GM12878 (cell line): ENCODE measurements around the gene PRDM4. TPM values are rescaled to one million over a fixed set of nuclear protein-coding genes. Genes with fewer than 3 reads are reported as not detected.

Source experiments
- ATAC-seq: fragments of 200-7000 bp; cut with Tn5 transposase; 3 replicates; pipeline ENCODE4 v1.9.1; 2020; ENCODE audit warnings: mild to moderate bottlenecking, moderate library complexity
- BruUV-seq: library from RNA; stranded (reverse); fragments of 400-500 nt; replicated peaks from 2 replicates; lab custom pipeline; 2021; lab: Mats Ljungman, UMichigan
- CTCF ChIA-PET: fragments of 300-600 bp; sonication (Branson Sonifier 250); formaldehyde crosslinking; extraction: SDS; loops from one replicate; lab custom pipeline; 2021; ENCODE audit warnings: inconsistent platforms; lab: Yijun Ruan, JAX
- POLR2A ChIA-PET: fragments of 350-600 bp; formaldehyde crosslinking; extraction: SDS; loops from one replicate; lab custom pipeline; 2021; ENCODE audit warnings: inconsistent platforms; lab: Charles Lee
- RAD21 ChIA-PET: fragments of 300-600 bp; sonication (Branson Sonifier 250); formaldehyde crosslinking; loops from one replicate; lab custom pipeline; 2023; ENCODE audit warnings: antibody characterized with exemption; ENCODE audit not compliant: unreplicated experiment; lab: Charles Lee
- SMC1A ChIA-PET: fragments of 300-600 bp; sonication (Branson Sonifier 250); formaldehyde crosslinking; loops from one replicate; lab custom pipeline; 2023; ENCODE audit not compliant: unreplicated experiment, uncharacterized antibody; lab: Charles Lee
- DNase-seq: peaks from one replicate; pipeline ENCODE4 v3.0.0-alpha.2; 2011; ENCODE audit warnings: low read depth, low spot score
- FAIRE-seq: peaks from 3 replicates; lab custom pipeline; 2011; peaks lifted over from hg19 to GRCh38; lab: Jason Lieb, UNC
- H2AFZ ChIP-seq: 2 replicates; pipeline ENCODE4 v1.6.0; 2011; ENCODE audit warnings: low read depth, low read length, control low read depth; ENCODE audit not compliant: control insufficient read depth
- H3K27ac ChIP-seq: 2 replicates; pipeline ENCODE4 v1.5.1; 2011; ENCODE audit warnings: control low read depth; ENCODE audit not compliant: control insufficient read depth, insufficient read depth
- H3K27me3 ChIP-seq, 2 experiments: replicated peaks in 1 of 2; 2 replicates each; pipeline versions ENCODE4 v1.6.0 to v1.6.1; 2011; ENCODE audit warnings: low read length in 1 of 2; ENCODE audit not compliant: control insufficient read depth in 2 of 2, insufficient read depth in 2 of 2
- H3K36me3 ChIP-seq, 2 experiments: 2 replicates each; pipeline ENCODE4 v1.5.1; 2011; ENCODE audit warnings: low read length in 1 of 2; ENCODE audit not compliant: control insufficient read depth in 2 of 2, insufficient read depth in 2 of 2
- H3K4me1 ChIP-seq: 2 replicates; pipeline ENCODE4 v1.6.1; 2011; ENCODE audit warnings: mild to moderate bottlenecking, low read length, moderate library complexity, mixed read lengths; ENCODE audit not compliant: control insufficient read depth, insufficient read depth
- H3K4me2 ChIP-seq: 2 replicates; pipeline ENCODE4 v1.6.0; 2011; ENCODE audit warnings: control low read depth; ENCODE audit not compliant: control insufficient read depth, insufficient read depth
- H3K4me3 ChIP-seq: fragments of 200-600 bp; sonication (generic); 2 replicates; pipeline ENCODE4 v1.5.1; 2016
- H3K79me2 ChIP-seq: 2 replicates; pipeline ENCODE4 v1.6.0; 2011; ENCODE audit warnings: low read length; ENCODE audit not compliant: control insufficient read depth, insufficient read depth
- H3K9ac ChIP-seq: 2 replicates; pipeline ENCODE4 v1.8.0; 2011; ENCODE audit warnings: low read length, control low read depth, mixed read lengths; ENCODE audit not compliant: control insufficient read depth, insufficient read depth
- H3K9me3 ChIP-seq: replicated peaks from 3 replicates; pipeline ENCODE4 v1.5.1; 2011; ENCODE audit warnings: mild to moderate bottlenecking, low read length; ENCODE audit not compliant: control insufficient read depth, insufficient read depth
- H4K20me1 ChIP-seq: 2 replicates; pipeline ENCODE4 v1.6.0; 2011; ENCODE audit not compliant: control insufficient read depth, insufficient read depth
- ASH2L ChIP-seq: fragments of 300-600, 200-600 bp; sonication (generic); IDR thresholded peaks from 2 replicates; pipeline ENCODE4 v1.6.1; 2017; ENCODE audit warnings: low read depth, mild to moderate bottlenecking, borderline replicate concordance
- BCL3 ChIP-seq: IDR thresholded peaks from 2 replicates; pipeline ENCODE4 v1.6.1; 2011; ENCODE audit warnings: borderline replicate concordance, low read depth, mild to moderate bottlenecking, moderate library complexity, low read length; ENCODE audit not compliant: insufficient read depth, poor library complexity, severe bottlenecking
- E4F1 ChIP-seq: fragments of 450-650 bp; IDR thresholded peaks from 2 replicates; pipeline ENCODE4 v1.6.1; 2018; ENCODE audit warnings: borderline replicate concordance, mild to moderate bottlenecking; ENCODE audit not compliant: partially characterized antibody
- ETV6 ChIP-seq, 2 experiments: fragments of 450-650 bp in 1 of 2; IDR thresholded peaks in 1 of 2; conservative IDR thresholded peaks in 1 of 2; 2 replicates each; pipeline ENCODE4 v1.6.1; 2014; ENCODE audit warnings: antibody characterized with exemption in 1 of 2, borderline replicate concordance in 1 of 2, low read depth in 1 of 2, mild to moderate bottlenecking in 1 of 2, moderate library complexity in 1 of 2
- GATAD2B ChIP-seq: fragments of 450-650 bp; conservative IDR thresholded peaks from 2 replicates; pipeline ENCODE4 v1.6.1; 2017; ENCODE audit warnings: low read depth, mild to moderate bottlenecking, moderate library complexity
- IRF3 ChIP-seq: fragments of 450-650 bp; IDR thresholded peaks from 2 replicates; pipeline ENCODE4 v1.6.1; 2014; ENCODE audit warnings: mild to moderate bottlenecking
- KDM1A ChIP-seq: fragments of 200-600 bp; sonication (generic); IDR thresholded peaks from 2 replicates; pipeline ENCODE4 v1.6.1; 2016; ENCODE audit warnings: borderline replicate concordance
- NBN ChIP-seq: fragments of 450-650 bp; IDR thresholded peaks from 2 replicates; pipeline ENCODE4 v1.6.1; 2016
- NFXL1 ChIP-seq: fragments of 450-650 bp; IDR thresholded peaks from 2 replicates; pipeline ENCODE4 v1.6.1; 2017; ENCODE audit warnings: antibody characterized with exemption, mild to moderate bottlenecking, borderline replicate concordance
- POLR2AphosphoS2 ChIP-seq: IDR thresholded peaks from 2 replicates; pipeline ENCODE4 v1.6.1; 2011; ENCODE audit warnings: low read depth, mild to moderate bottlenecking, low read length, improper control_type of control experiment, moderate library complexity
- SIN3A ChIP-seq: IDR thresholded peaks from 2 replicates; pipeline ENCODE4 v1.6.1; 2012; ENCODE audit warnings: low read depth, low read length, improper control_type of control experiment
- SIX5 ChIP-seq: IDR thresholded peaks from 2 replicates; pipeline ENCODE4 v1.6.1; 2011; ENCODE audit warnings: mild to moderate bottlenecking, low read depth, low read length, moderate library complexity; ENCODE audit not compliant: severe bottlenecking
- TAF1 ChIP-seq: IDR thresholded peaks from 2 replicates; pipeline ENCODE4 v1.6.1; 2011; ENCODE audit warnings: mild to moderate bottlenecking, low read depth, low read length, borderline replicate concordance
- ZBTB40 ChIP-seq: fragments of 450-650 bp; IDR thresholded peaks from 2 replicates; pipeline ENCODE4 v1.6.1; 2016; ENCODE audit warnings: mild to moderate bottlenecking, moderate library complexity, borderline replicate concordance
- WGBS: methylation state at CpG from one replicate; pipeline ENCODE4 v1.1.6; 2016; ENCODE audit warnings: low lambda C conversion rate; ENCODE audit not compliant: insufficient replicate concordance, insufficient coverage; ENCODE audit errors: missing lambda C conversion rate; 5-methylcytosine and 5-hydroxymethylcytosine counted together
- in situ Hi-C: fragments of 300-500 bp; cut with MboI; formaldehyde crosslinking; loops from 9 replicates; pipeline ENCODE4 v1.14.3; 2018; ENCODE audit warnings: mixed read lengths
- intact Hi-C: fragments of 100-400 bp; cut with micrococcal nuclease; formaldehyde crosslinking; loops from one replicate; pipeline ENCODE4 v1.14.2; 2022; ENCODE audit not compliant: unreplicated experiment
- polyA plus RNA-seq, 11 experiments: library from polyadenylated mRNA; depleted of rRNA in 4 of 11; unstranded in 6 of 11; stranded (reverse) in 5 of 11; fragments of >200 nt; fragmentation: Nextera tagmentation in 4 of 11; fragmentation: Illumina TruSeq in 1 of 11; extraction: Ambion mirVana in 4 of 11; extraction: Trizol in 1 of 11; gene quantifications; 1 replicate in 1 of 11; 2 replicates in 10 of 11; pipeline versions ENCODE4 v1.2.1 to v1.2.3, GENCODE V29; 2011 to 2016; ENCODE audit warnings: inconsistent platforms in 2 of 11, missing spikeins in 2 of 11, low read depth in 1 of 11
- total RNA-seq, 4 experiments: library from RNA; depleted of rRNA in 3 of 4; stranded (reverse); fragments of >200 nt in 3 of 4; fragmentation: Illumina TruSeq in 1 of 4; extraction: Trizol in 1 of 4; gene quantifications; 2 replicates each; pipeline versions ENCODE4 v1.2.1 to v1.2.3, GENCODE V29; 2013 to 2021

PRDM4 gene
- total and polyA plus RNA-seq, 10 of the 15 experiments (the other 5 are each of a cell fraction or from before 2014, with no cell fraction given) = 5.1 to 22.2 (median 15.0) TPM

- no peak overlapping the region for H3K4me2 ChIP-seq
- intact Hi-C loops = no loop called here
- DNase-seq (no peak), ATAC-seq (no peak), FAIRE-seq (no peak)
- no peak overlapping the region for H3K4me3 ChIP-seq
- no peaks in the 10 kb centered on the region for H4K20me1 ChIP-seq
- no peaks in the 10 kb centered on the region for H3K4me1 ChIP-seq
- WGBS = 31% methylated on average over 3 of the region's 3 CpGs
- no peaks in the 10 kb centered on the region for H3K9me3 ChIP-seq
- no peaks in the 10 kb centered on the region for H3K36me3 ChIP-seq
- H3K27ac ChIP-seq = no peak overlapping the region
- RAD21 ChIA-PET = interaction anchor here (1.2 kb wide), 1 partner anchor 49 kb away, joined by 3 read pairs; no protein-coding TSS in a partner anchor
- no peak overlapping the region for H3K9ac ChIP-seq
- H3K27me3 ChIP-seq = no peaks in the 10 kb centered on the region
- H2AFZ ChIP-seq = no peak overlapping the region
- SMC1A ChIA-PET = no interaction called here
- no peaks in the 10 kb centered on the region for H3K79me2 ChIP-seq
- in situ Hi-C loops = no loop called here
- CTCF ChIA-PET = no interaction called here
- POLR2A ChIA-PET = interaction anchor here (1.1 kb wide), 1 partner anchor 30 kb away, joined by 3 read pairs; no protein-coding TSS in a partner anchor
- no TSS peak for BruUV-seq
- TF ChIP-seq ASH2L (no peak), IRF3 (no peak), TAF1 (no peak), ZBTB40 (no peak), SIX5 (no peak), POLR2AphosphoS2 (no peak), BCL3 (no peak), GATAD2B (no peak), SIN3A (no peak), E4F1 (no peak), KDM1A (no peak), NFXL1 (no peak), ETV6 (conservative IDR thresholded peaks at IDR 0.05 in 1 of 2, IDR thresholded peaks at IDR 0.05 in 1 of 2; ENCODE audit: borderline replicate concordance in 1 of 2, low read depth in 1 of 2) (no peak), NBN (no peak)
Measured at GRCh38 chr12:107807471-107808150, 46.7 kb upstream of the PRDM4 start.
